T-helper 2 cell (primary cell): Measurements from ENCODE around the gene CCDC179.

Experiments used
- DNase-seq, 5 experiments: peaks; one replicate each; pipeline versions ENCODE4 v3.0.0 to v3.0.0-alpha.2; 2012 to 2022
- total RNA-seq, 2 donors: gene quantifications; one replicate each; lab custom pipeline; 2026; lab: John Stamatoyannopoulos, UW

Gene CCDC179
- 0 reads per million in 2 donors for total RNA-seq

DNA sequence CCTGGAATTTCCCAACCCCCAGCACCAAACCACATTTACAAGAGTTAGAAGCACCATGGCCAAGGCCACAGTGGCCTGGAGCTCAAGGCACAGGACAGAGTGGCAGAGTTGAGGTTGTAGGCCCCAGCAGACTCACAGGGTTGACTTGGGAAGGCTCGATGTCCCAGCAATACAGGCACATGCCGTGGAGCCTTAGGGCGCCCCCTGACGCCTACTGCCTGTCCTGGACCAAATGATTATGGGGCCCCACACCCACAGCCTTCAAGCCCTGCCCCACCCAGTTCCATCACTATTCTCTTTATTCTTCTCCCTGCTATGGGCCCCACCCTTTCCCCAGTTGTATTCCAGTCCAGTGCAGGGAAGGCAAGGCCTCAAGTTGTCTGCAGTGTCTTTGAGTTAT is at the start of gene CCDC179:
TSS of gene CCDC179 (minus strand) at position 234 of the 400 bp plus-strand sequence. CDS start at position 181, 53 bp downstream.
- no peak for DNase-seq

DNA sequence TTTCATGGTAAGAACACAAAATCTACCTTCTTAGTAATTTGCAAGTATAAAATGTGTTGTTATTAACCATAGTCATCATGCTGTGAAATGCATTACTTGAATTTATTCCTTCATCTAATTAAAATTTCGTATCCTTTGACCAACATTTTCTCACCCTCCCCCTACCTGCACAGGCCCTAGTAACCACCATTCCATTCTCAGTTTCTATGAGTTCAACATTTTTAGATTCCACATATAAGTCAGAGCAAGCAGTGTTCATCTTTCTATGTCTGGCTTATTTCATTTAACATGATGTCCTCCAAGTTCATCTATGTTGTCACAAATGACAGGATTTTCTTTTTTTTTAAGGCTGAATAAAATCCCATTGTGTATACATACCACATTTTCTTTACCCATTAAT is 43.5 kb upstream of the CCDC179 start:
- no peak for DNase-seq

DNA sequence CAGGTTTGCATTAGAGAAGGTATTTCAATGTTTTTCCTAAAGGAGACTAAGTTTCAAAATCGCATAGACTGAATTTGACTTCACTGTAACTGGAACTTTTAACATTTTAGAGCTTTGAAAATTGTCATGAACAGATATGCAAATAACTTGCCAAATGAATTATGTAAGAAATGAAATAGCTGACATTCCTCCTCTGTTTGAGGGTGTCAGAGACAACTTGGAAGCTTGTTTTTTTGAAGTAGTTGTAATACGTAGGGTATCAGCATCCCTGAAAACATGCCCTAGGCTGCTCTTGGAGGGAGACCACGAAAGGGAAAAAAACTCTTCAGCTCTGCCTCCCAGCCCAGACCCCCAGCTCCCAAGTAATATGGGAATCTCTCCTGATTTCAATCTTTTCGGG is 41.3 kb upstream of the CCDC179 start:
- DNase-seq, result no peak

DNA sequence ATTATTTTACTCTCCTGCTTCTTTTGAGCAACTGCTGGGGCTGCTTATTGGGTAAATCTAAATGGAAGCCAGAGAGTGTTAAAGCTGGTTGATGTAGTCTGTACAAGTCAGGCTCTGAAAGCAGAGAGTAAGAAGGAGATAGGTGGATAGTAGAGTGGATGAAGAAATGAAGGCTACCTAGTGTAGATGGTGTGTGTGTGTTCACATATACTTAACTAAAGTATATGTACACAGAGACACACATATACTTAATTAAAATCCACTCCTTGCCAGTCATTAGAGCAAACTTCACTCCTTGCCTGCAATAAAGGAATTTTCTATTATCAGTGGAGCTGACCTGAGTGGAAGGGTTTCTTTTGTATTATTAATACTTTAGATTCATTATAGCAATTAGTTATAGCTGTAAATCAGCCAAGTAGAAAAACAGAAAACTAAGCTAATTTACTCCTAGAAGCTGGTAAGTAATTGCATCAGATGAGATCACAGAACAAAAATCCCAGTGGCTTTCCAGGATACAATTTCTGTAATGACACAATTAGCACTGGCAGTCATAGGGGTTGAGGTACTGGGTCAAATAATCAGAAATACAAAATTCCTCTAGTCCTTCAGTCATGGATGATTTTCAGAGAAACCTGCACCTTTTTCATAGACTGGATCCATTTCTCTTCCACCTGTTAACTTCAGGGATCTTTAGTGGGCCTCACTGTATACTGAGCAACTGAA is 40.7 kb upstream of the CCDC179 start:
- DNase-seq, result no peak

DNA sequence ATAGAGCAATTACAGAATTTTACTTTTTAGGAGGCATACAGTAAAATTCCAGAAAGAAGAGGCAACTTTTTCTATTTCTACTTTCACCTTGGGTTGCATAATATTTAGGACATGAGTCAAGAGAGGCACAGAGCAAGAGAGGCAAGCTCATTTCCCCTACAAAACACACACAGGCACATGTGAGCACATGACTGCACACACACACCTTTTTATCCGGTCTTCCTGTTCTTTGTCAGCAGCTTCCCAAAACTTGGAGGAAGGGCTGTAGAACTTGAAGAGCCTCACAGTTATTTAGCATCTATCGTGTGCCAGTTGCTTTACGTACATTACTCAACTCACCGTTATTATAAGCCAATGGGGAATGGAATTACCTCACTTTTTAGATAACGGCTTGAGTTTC is 37.8 kb upstream of the CCDC179 start:
- no peak for DNase-seq

DNA sequence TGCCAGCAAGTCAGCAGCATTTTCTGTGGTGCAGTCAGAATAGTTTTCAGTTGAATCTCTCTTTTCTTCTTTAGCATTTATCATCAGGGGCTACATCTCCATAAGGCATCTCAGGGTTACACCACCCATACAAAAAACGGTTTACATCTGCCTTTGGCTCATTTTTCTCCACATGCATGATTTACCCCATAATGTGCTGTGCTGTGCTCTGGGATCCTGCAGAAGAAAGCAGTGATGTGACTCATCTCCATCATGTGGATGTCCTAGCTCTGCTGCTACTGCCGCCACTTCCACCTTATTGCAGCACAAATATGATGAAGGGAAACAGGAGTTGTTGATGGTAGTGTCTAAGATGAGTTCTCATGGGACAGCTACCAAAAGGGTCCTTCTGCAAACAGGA is 30.0 kb upstream of the CCDC179 start:
- no peak for DNase-seq

DNA sequence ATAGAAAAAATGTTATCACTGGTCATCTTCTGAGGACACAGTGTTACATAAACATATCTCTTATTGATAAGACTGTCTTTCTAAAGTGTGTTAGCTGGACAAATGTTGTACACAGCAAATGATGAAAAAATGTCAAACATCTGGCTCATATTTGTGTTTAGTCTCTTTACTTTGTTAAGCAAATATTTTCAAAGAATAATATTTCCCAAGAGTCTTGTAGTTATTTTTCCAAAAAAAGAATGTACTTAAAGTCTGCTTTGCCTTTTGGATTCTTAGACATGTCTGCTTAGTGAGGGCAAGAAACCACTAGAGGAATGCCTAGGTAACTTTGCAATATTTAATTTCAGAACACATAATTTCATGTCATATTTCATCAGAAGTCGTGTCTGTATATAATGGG is 23.9 kb upstream of the CCDC179 start:
- no peak for DNase-seq

DNA sequence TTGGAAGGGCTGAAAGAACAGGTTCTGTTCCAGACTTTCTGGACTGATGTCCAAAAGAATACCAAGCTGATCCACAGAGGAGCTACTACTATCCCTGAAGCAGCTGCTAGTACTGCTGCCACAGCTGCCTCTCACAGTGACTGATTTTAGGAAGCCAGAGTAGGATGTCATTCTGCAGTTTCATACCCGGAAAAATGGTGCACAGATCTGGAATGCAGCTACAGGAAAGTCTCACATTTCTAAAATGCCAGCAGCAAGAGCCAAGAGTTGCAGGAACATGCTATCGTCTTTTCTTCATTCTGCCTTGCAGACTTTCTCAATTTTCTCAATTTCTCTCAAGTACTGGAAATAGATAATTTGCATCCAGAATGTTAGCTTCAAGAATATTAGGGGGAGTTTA is 19.4 kb upstream of the CCDC179 start:
- DNase-seq, result no peak

DNA sequence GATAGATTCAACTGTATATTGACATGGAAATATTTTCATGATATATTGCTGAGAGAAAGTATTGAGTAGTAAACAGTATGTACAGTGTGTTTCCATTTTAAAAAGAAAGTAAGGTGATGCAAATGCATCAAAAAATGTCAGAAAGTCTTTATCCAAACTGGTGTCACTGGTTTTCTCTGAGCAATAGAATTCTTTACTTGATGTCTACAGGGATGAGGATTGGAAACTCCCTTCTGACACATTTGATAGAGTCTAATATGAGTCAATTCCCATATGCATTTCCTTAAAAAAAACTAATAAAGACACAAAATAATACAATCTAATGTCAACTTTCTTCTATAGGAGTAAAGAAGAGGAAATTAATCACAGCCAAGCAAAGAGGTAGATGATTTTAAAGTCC is 18.3 kb upstream of the CCDC179 start:
- DNase-seq, result no peak

DNA sequence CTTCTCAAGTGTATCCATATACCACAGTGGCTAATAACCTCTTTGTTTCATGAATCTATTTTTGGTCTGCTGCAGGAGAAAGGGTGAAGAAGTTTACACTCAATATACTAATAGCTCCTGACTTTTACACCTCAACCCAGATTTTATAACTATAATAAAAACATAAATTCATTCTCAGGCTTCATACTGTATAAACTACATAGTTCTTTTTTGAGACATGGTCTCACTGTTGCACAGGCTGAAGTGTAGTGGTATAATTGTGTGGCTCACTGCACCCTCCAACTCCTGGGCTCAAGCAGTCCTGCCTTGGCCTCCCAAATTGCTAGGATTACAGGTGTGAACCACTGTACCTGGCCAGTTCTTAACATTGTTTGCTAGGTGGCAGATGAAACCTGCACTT is 17.8 kb upstream of the CCDC179 start:
- no peak for DNase-seq

DNA sequence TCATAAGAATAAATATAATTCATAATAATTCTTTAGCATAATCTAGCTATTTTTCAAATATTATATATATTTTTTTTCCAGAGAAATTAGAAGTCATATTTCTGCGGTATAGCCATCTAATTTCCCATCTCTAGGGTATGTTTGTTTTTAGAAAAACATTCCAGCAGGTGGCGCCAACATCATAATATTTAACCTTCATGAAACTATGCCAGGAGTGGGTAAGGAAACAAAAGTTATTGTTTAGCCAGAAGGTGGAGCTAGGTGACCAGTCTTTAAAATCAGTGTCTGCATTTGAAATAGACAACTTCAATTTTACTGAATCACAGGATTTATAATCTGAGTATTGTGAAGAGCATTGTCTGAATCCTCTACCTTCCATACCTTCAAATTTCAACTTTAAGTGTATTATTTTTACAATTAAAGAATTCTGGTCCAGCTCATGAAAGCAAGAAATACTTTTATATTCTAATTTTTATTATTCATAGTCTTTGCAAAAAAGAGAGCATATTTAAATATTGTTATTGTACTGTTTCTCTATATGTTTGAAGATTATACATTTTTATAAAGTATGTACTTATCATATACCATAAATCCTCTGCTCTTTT is 15.7 kb upstream of the CCDC179 start:
- peak in 3 of 5 experiments; percentile 16 to 74 (median 34) for DNase-seq

DNA sequence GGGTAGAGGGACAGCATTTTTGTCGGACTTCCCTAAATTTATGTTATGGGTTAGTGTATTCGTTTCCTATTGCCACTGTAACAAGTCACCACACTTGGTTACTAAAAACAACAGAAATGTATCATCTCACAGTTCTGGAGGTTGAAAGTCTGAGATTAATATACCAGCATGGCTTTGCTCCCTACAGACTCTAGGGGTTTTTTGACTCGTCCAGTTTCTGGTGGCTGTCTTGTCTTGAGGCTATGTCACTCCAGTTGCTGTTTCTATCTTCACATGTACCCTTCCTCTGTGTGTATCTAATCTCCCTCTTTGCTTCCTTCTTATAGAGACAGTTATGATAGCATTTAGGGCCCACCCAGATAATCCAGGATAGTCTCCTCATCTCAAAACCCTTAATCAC is 9.1 kb upstream of the CCDC179 start:
- no peak for DNase-seq

DNA sequence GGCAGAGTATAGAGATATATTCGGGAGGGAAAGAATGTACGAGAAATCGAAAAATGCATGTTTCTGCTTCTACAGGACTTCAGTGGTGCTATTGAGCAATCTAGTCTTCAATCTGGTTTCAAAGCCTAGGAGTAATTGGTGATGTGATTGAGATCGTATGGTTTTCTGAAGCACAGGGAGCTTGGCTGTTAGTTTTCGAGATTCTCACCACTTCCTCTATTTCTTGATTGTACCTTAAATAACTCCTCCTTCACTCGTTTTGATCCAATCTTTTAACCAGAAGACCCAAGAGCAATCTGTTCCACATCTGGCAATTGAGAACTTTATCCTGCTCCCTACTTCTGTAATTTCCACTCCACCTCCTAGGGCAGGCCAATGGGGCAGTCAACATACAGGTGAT is 518 bp downstream of the CCDC179 start:
- no peak for DNase-seq

DNA sequence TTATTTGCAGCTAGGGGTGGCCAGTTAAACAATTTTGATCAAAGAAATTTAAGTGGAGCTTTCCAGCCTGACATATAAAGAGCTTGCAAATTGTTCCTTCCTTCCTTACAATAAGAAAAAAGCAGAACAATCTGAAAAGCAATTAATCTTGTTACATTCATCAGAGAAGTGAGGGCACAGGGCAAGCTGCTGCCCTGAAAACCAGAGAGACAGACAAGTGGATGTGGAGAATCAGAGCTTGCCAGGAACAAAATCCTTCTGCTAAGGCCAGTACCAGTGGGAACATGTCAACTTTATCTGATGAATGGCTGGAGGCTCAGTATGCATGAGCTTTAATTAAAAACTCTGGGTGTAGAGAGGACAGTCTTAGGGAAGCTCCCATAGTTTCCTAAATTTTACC is 8.8 kb downstream of the CCDC179 start:
- DNase-seq, result no peak

DNA sequence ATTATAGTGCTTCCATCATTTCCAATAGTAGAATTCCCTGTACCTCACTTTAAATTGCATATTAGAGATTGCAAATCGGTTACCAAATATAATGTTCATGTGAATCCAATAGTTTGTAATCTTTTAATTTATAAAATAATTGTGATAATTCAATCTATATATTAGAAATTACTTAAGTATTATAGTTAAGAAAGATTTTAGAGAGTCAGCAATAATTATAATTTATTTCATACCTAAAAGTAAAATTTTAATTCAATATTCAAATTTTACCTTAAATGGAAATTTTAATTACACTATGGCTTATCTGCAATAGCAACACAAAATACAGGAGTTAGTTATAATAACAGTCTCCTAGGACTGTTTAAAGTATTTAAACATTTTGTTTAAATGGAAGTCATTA is 13.5 kb downstream of the CCDC179 start:
- no peak for DNase-seq

DNA sequence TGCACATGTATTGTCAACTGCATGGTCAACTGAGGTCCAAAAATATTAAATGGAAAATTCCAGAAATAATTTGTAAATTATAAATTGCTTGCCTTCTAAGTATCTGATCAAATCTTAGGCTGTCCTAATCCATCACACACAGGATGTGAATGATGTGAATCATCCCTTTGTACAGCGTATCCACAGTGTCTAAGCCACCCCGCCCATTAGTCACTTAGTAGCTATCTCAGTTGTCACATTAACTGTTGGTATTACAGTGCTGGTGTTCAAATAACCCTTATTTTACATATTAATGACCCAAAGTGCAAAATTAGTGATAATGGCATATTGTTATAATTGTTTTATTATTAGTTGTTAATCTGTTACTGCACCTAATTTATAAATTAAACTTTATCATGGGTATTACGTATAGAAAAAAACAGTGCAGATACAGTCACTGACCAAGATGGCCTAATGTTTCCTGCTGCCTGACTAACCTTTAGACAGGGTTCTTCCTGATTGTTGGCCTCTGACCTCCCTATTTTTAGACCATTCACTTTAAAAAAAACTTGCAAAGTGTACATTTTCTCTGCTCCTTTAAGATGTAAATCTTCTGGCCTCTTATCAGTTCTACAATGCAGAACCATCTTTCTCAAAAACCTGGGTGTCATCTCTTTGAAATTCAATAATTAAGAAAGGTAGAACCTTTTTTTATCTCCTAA is 27.8 kb downstream of the CCDC179 start:
- no peak for DNase-seq

DNA sequence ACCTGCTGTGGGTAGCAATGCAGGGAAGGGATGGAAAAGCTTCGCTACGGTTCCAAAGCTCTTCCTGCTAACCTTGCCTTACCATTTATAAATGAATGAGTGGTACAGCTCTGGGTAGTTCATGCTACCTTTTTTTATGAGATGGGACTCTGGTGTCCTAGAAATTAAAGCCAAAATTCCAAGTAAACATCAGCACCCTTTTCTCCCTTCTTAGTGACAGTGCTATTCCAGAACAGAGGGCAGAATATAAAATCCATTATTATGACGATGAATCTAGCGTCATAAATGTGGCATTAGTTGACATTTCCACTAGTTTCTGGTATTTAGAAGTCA is 30.2 kb downstream of the CCDC179 start:
- no peak for DNase-seq

DNA sequence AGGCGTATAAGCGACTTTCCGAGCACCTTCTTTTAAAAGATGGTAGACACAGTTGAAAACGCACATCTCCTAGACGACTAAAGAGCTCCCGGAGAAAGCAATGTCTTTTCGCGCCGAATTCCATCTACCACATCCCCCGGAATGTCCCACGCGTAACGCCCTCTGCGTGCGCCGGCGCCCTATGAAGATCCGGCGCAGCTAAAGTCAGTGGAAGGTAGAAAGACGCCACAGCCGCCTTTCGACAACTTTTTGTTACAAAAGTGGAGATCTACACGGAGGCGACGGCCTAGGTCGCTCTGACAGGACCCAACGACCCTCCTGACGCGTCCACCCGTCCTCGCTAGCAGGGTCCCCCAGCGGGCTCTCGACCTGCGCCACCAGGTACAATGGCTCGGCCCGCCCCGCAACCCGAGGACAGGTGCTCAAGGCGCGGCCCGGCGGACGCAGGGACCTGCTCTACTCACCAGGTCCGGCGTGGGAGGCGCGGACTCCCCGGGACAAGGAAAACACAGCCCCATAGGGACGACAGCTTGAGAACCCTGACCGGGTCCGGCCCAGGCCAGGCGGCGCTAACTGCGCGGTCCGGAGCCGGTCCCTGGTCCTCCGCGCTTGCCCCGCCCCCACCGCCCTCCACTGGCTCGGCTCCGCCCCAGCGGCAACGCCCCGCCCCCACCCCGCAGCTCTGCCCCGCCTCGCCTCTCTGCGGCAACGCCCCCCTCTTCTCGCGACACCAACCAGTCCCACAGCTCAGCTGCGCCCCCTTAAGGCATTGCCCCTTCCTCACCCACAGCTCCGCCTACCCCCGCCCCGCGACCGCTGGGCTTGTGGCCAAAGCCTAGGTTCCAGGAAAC is 30.8 kb downstream of the CCDC179 start, which contains the start of gene SVIP:
TSS of gene SVIP (minus strand) at position 571 of the 851 bp plus-strand sequence. CDS start at position 518, 53 bp downstream.
- peak; percentile 84 to 90 (median 89) for DNase-seq

DNA sequence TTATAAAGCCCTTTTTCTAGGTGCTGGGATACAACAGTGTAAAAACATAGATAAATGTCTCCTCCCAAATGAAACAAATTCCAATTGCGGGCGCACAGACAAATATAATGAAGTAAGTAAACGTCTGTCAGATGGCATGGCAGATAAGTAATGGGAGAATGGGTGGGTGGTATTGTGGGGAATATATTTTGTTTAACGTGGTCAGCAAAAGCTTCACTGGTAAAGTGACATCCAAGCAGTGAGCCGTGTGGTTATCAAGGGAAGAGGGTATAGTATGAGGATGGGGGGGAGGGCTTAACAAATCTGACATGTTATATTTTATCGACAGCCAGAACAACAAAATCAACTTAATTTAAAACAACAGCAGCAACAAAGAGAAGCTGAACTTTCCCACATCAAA is 31.9 kb downstream of the CCDC179 start:
- peak in 1 of 5 experiments; percentile 10 for DNase-seq

DNA sequence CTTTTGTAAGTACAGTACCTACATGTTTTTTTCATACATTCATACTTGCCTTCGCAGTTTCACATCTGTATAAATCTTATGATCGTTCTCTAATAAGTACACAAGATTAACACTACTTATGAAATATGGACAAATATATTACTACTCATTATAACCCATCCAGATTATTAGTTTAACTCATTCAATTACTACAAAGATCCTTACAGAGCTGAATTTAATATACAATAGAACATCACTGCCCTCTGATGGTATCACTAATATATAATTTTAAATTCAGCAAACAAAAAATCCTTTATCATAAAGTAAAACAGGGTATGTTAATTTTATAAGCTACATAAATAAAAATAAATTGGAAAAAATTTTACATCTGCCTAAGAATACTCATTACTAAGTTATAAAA is 38.1 kb downstream of the CCDC179 start:
- no peak for DNase-seq

DNA sequence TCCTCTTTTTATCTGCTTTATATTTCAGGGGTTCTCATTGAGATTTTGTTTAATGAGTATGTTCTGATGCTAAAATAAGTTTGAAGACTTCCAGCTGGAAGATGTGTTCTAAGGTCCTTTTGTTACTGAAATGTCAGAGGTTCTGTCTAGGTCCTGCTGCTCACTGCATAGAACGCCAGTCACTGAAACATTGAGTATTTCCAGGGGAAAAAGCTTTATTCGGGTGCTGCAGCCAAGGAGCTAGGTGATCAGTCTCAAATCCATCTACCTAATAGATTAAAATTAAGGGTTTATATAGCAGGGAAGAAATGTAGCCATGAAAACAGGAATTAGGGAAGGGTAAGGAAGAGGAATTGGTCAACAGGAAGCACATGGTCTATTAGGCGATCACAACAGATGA is 50.4 kb downstream of the CCDC179 start:
- no peak for DNase-seq

DNA sequence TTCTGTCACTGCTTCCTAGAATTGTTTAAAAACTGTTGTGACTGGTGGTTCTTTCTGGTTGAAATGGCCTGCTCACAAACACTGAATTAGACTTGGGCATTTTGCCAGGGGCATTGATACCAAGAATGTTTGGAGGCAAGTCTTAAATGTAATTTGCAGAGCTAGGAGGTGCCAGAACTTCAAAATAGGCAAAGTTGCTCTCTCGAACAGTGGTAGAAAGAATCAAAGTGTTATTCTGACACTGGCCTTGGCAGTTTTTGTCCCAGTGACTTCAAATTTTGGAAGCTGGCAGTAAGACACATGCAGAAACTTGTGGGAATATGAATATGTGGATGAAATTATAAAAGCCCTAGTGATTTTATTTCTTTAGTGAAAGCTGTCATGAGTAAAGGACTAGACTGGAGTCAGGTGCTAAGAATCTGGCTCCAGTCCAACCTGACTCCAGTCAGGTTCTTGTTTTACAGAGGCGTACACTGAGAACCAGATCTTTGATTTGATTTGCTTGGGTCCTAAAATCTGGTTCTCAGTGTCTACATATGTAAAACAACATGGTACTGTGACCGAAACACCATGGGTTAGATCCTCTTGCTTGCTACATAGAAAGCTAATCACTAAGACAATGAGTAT is 51.6 kb downstream of the CCDC179 start:
- no peak for DNase-seq
